Prostate gland (tissue), 2 donors: ENCODE results near the gene TANC1. TPM values are rescaled to one million over a fixed set of nuclear protein-coding genes. Genes with fewer than 3 reads are reported as not detected.

Experiments
- DNase-seq: peaks from one replicate; pipeline ENCODE4 v3.0.0-alpha.2; 2019; ENCODE audit warnings: low spot score
- H3K27ac ChIP-seq, 2 donors: fragments of 200-600 bp; sonication (generic); 2 replicates each; pipeline ENCODE4 v1.5.1; 2017 to 2019
- H3K27me3 ChIP-seq: fragments of 200-600 bp; sonication (generic); replicated peaks from 2 replicates; pipeline ENCODE4 v1.5.1; 2019; ENCODE audit not compliant: insufficient read depth
- H3K36me3 ChIP-seq, 2 donors: fragments of 200-600 bp; sonication (generic); 1 replicate in 1 of 2; 2 replicates in 1 of 2; pipeline versions ENCODE4 v1.5.1 to v1.8.1; 2017 to 2019
- H3K4me1 ChIP-seq: fragments of 200-600 bp; sonication (generic); replicated peaks from 2 replicates; pipeline ENCODE4 v1.5.1; 2019
- H3K4me3 ChIP-seq, 2 donors: fragments of 200-600 bp; sonication (generic); 2 replicates each; pipeline ENCODE4 v1.5.1; 2017 to 2019
- H3K9me3 ChIP-seq: fragments of 200-600 bp; sonication (generic); 2 replicates; pipeline ENCODE4 v1.5.1; 2017
- CTCF ChIP-seq, 4 experiments: fragments of 200-600 bp in 2 of 4; fragments of 450-650 bp in 2 of 4; sonication (generic) in 2 of 4; IDR thresholded peaks; 1 replicate in 3 of 4; 2 replicates in 1 of 4; pipeline ENCODE4 v1.5.1; 2016 to 2019; ENCODE audit warnings: antibody characterized with exemption in 4 of 4, mild to moderate bottlenecking in 2 of 4, moderate library complexity in 2 of 4
- POLR2A ChIP-seq: fragments of 450-650 bp; IDR thresholded peaks from one replicate; pipeline ENCODE4 v1.6.1; 2016; ENCODE audit warnings: antibody characterized with exemption, mild to moderate bottlenecking
- POLR2AphosphoS5 ChIP-seq: sonication (generic); formaldehyde crosslinking; IDR thresholded peaks from one replicate; pipeline ENCODE4 v1.6.1; 2017; ENCODE audit warnings: antibody characterized with exemption
- WGBS: methylation state at CpG from one replicate; pipeline ENCODE4 v1.1.5; 2018; 5-methylcytosine and 5-hydroxymethylcytosine counted together
- intact Hi-C: fragments of 100-400 bp; cut with DNase I; formaldehyde crosslinking; loops from one replicate; pipeline ENCODE4 v1.14.2; 2022
- total RNA-seq, 2 donors: library from RNA; depleted of rRNA; stranded (reverse); fragments of >200 nt; gene quantifications; one replicate each; pipeline ENCODE4 v1.1.0, GENCODE V29; 2016

The TANC1 gene
- total RNA-seq, 2 donors from 2014 or later = 33.5 to 39.7 TPM

DNA sequence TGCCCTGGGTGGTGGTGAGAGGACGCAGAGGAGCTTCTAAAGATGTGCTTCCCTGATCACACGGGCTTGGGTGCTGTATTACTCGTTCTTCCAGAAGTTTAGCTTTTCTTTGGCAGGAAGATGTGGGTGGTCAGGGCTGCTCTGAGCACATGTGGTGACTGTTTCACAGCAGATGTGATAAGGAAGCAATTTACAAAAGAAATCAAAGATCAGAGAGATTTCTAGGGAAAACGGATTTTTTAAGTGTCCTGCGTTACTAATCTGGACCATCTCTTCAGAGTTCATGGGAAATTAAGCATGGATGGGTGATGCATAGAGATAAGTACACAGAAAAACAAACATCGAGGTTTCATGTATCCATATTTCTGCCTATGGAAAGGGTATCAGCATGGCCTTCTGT, 218.7 kb downstream of the TANC1 start:
- Histone ChIP-seq H3K9me3 (no peaks in the 10 kb centered on the region), H3K4me1 (no peaks in the 10 kb centered on the region), H3K4me3 (no peak overlapping the region), H3K27ac (no peak overlapping the region), H3K36me3 (no peaks in the 10 kb centered on the region), H3K27me3 (no peaks in the 10 kb centered on the region)
- WGBS = 28% methylated on average over 6 of the region's 6 CpGs
- intact Hi-C loops = no loop called here
- no peak for TF ChIP-seq POLR2A
- no peak for TF ChIP-seq CTCF (IDR thresholded peaks at IDR 0.05)
- no peak for TF ChIP-seq POLR2AphosphoS5
- no peak for DNase-seq

DNA sequence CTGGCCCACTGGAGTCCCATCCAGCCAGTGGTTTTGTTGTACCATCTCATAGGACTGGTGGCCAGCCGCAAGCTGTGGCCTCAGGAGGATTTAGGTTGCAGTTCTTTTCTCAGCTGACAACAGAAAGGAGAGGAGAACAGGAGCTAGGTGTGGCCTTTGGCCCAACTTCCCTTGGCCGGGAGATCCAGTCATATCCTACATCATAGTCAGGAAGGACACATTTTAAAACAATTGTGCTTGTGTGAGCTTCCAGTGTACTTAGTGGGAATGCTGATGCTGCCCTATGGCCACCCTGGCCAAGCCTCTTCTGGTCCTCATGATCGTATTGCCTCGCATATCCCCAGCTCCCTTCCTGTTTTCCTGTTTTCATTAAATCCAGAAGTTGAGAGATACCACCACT, 220.0 kb downstream of the TANC1 start:
- intact Hi-C loops = no loop called here
- WGBS = 86% methylated on average over 4 of the region's 4 CpGs
- DNase-seq = no peak
- Histone ChIP-seq H3K4me1 (no peaks in the 10 kb centered on the region), H3K9me3 (no peaks in the 10 kb centered on the region), H3K27me3 (no peaks in the 10 kb centered on the region), H3K27ac (no peak overlapping the region), H3K4me3 (no peak overlapping the region), H3K36me3 (no peaks in the 10 kb centered on the region)
- no peak for TF ChIP-seq POLR2A
- no peak for TF ChIP-seq POLR2AphosphoS5
- TF ChIP-seq CTCF (IDR thresholded peaks at IDR 0.05) = no peak

DNA sequence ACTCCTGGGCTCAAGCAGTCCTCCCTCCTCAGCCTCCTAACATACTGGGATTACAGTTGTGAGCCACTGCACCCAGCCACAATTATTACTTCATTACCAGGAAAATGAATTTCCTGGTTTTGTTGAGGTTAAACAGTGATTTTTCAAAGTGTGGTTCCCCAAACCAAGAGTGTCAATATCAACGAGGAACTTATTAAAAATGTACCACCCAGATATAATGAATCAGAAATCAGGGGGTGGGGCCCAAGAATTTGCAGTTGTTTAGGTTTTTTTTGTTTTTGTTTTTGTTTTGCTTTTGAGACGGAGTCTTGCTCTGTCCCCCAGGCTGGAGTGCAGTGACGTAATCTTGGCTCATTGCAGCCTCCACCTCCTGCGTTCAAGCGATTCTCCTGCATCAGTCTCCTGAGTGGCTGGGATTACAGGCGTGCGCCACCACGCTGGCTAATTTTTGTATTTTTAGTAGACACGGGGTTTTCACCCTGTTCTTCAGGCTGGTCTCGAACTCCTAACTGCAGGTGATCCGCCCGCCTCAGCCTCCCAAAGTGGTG, 224.0 kb downstream of the TANC1 start:
- Histone ChIP-seq H3K27ac (no peak overlapping the region), H3K4me3 (no peak overlapping the region), H3K36me3 (no peaks in the 10 kb centered on the region), H3K4me1 (no peaks in the 10 kb centered on the region), H3K9me3 (no peaks in the 10 kb centered on the region), H3K27me3 (no peaks in the 10 kb centered on the region)
- no peak for DNase-seq
- intact Hi-C loops = loop anchor here (10.0 kb wide), 1 partner anchor 58 kb away; no protein-coding TSS in a partner anchor
- 94% methylated on average over 12 of the region's 12 CpGs for WGBS
- TF ChIP-seq POLR2AphosphoS5 (no peak), CTCF (IDR thresholded peaks at IDR 0.05) (no peak), POLR2A (no peak)

- no peaks in the 10 kb centered on the region for H3K4me1 ChIP-seq
- intact Hi-C loops = loop anchor here (10.0 kb wide), 1 partner anchor 59 kb away; no protein-coding TSS in a partner anchor
- no peak for DNase-seq
- no peak for TF ChIP-seq POLR2AphosphoS5
- TF ChIP-seq POLR2A = no peak
- TF ChIP-seq CTCF (IDR thresholded peaks at IDR 0.05) = no peak
- no peak overlapping the region for H3K27ac ChIP-seq
- no peaks in the 10 kb centered on the region for H3K27me3 ChIP-seq
- no peaks in the 10 kb centered on the region for H3K36me3 ChIP-seq
- no peaks in the 10 kb centered on the region for H3K9me3 ChIP-seq
- WGBS = 95% methylated on average over 4 of the region's 4 CpGs
- H3K4me3 ChIP-seq = no peak overlapping the region
Observed at GRCh38 chr2:159193791-159194190, 225.4 kb downstream of the TANC1 start.

DNA sequence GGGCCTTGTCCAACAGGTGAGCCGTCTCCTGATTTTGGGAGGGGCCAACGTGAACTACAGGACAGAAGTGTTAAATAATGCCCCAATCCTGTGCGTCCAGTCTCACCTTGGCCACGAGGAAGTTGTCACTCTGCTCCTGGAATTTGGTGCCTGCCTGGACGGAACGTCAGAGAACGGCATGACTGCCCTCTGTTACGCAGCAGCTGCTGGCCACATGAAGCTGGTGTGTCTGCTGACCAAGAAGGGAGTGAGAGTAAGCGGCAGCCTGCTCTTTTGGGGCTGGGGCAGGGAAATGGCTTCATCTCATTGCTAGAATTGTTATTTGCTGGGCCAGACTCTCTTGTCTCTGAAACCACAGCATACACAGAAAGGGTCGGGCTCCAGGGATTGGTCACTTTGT, 225.8 kb downstream of the TANC1 start:
- H3K27me3 ChIP-seq = no peaks in the 10 kb centered on the region
- H3K4me1 ChIP-seq = no peaks in the 10 kb centered on the region
- H3K36me3 ChIP-seq = no peaks in the 10 kb centered on the region
- no peak overlapping the region for H3K4me3 ChIP-seq
- intact Hi-C loops = loop anchor here (10.0 kb wide), 1 partner anchor 59 kb away; no protein-coding TSS in a partner anchor
- WGBS = 86% methylated on average over 10 of the region's 10 CpGs
- H3K9me3 ChIP-seq = no peaks in the 10 kb centered on the region
- no peak overlapping the region for H3K27ac ChIP-seq
- TF ChIP-seq POLR2AphosphoS5 = no peak
- TF ChIP-seq POLR2A = no peak
- TF ChIP-seq CTCF (IDR thresholded peaks at IDR 0.05) = no peak
- DNase-seq = no peak
